ENCODE results near the gene PLS3. TPM values are rescaled to one million over a fixed set of nuclear protein-coding genes. Genes with fewer than 3 reads are reported as not detected.
"Not testable (repeated sequence)": the region's sequence is repeated elsewhere in the genome, so short reads cannot be mapped to it uniquely, and the experiment has no call there.

The PLS3 gene
- polyA plus RNA-seq, 3 donors from 2014 or later, result 1.1 to 2.4 TPM; not detected in 1

- peak; percentile 33 to 46 (median 39) for DNase-seq
- peaks cover 0 to 5% (median 3%) of the 10 kb centered on the region in 3 donors for H3K27me3 Mint-ChIP-seq (ENCODE audit: low read depth in 3 of 3)
- H3K4me3 Mint-ChIP-seq, result no peak overlapping the region
- H3K4me1 Mint-ChIP-seq, result no peaks in the 10 kb centered on the region
- no peaks in the 10 kb centered on the region for H3K9me3 Mint-ChIP-seq
- no peaks in the 10 kb centered on the region for H3K36me3 Mint-ChIP-seq
- no peak overlapping the region for H3K27ac Mint-ChIP-seq
These were observed 82.0 kb downstream of the PLS3 start for GRCh38 chrX:115642895-115643530.

DNA sequence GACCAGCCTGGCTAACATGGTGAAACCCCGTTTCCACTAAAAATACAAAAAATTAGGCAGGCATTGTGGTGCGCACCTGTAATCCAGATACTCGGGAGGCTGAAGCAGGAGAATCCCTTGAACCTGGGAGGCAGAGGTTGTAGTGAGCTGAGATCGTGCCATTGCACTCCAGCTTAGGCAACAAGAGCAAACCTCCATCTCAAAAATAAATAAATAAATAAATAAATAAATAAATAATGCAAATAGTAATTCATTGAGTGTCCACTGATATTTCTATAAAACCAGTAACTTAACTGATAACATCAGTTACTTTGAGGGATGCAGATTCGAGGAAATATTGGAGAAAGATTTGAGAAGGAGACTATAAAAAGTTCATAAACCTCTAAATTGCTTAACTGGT is 83.4 kb downstream of the PLS3 start:
- H3K27me3 Mint-ChIP-seq (ENCODE audit: low read depth in 3 of 3); H3K4me3 Mint-ChIP-seq; H3K27ac Mint-ChIP-seq: not testable (repeated sequence)

GRCh38 chrX:115649461-115650063 is 88.6 kb downstream of the PLS3 start:
- Mint-ChIP-seq H3K27me3 (ENCODE audit: low read depth in 3 of 3) (peaks cover 2 to 3% (median 2%) of the 10 kb centered on the region in 3 donors), H3K4me1 (no peaks in the 10 kb centered on the region), H3K27ac (no peak overlapping the region), H3K36me3 (no peaks in the 10 kb centered on the region), H3K9me3 (no peaks in the 10 kb centered on the region), H3K4me3 (no peak overlapping the region)
- DNase-seq, result no peak

More for the DNA sequence above, 83.4 kb downstream of the PLS3 start:
- not testable (repeated sequence) for DNase-seq, H3K9me3 Mint-ChIP-seq, H3K36me3 Mint-ChIP-seq, H3K4me1 Mint-ChIP-seq

DNA sequence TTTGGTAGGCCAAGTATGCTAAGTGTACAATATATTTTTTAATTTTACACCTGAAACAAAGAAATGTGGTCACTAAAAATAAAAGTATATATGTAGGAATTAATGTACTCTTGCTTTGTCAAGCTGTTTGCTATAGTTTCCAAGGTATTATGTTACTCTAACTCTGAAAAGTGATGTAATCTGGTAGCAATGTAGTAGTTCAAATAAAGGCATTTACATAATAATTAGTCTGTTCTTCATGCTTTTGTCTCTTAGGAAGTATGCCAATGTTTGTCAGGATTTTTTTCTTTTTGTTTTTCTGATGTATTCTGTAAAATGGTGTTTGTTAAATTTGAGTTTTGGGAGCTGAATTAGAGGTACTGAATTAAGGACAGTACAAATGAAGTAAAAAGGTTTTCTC is 89.5 kb downstream of the PLS3 start:
- Mint-ChIP-seq H3K27me3 (ENCODE audit: low read depth in 3 of 3) (peaks cover 0 to 4% (median 3%) of the 10 kb centered on the region in 3 donors), H3K4me3 (no peak overlapping the region), H3K36me3 (no peaks in the 10 kb centered on the region), H3K4me1 (no peaks in the 10 kb centered on the region), H3K9me3 (no peaks in the 10 kb centered on the region), H3K27ac (no peak overlapping the region)
- DNase-seq, result no peak

- no peaks in the 10 kb centered on the region for H3K36me3 Mint-ChIP-seq
- H3K9me3 Mint-ChIP-seq, result no peaks in the 10 kb centered on the region
- no peak overlapping the region for H3K4me3 Mint-ChIP-seq
- no peak overlapping the region for H3K27ac Mint-ChIP-seq
- peaks cover 0 to 7% (median 3%) of the 10 kb centered on the region in 3 donors for H3K27me3 Mint-ChIP-seq (ENCODE audit: low read depth in 3 of 3)
- no peak for DNase-seq
- H3K4me1 Mint-ChIP-seq, result no peaks in the 10 kb centered on the region
These were observed 89.9 kb downstream of the PLS3 start for GRCh38 chrX:115650916-115651315.

- Mint-ChIP-seq H3K9me3 (no peaks in the 10 kb centered on the region), H3K4me1 (no peaks in the 10 kb centered on the region), H3K36me3 (no peaks in the 10 kb centered on the region), H3K4me3 (no peak overlapping the region), H3K27ac (no peak overlapping the region), H3K27me3 (ENCODE audit: low read depth in 3 of 3) (peaks cover 0 to 10% (median 3%) of the 10 kb centered on the region in 3 donors)
- DNase-seq, result no peak
These were observed 91.2 kb downstream of the PLS3 start for GRCh38 chrX:115652221-115652620.

GRCh38 chrX:115665122-115665521 is 104.1 kb downstream of the PLS3 start:
- peaks cover 0 to 4% (median 0%) of the 10 kb centered on the region in 3 donors for H3K27me3 Mint-ChIP-seq (ENCODE audit: low read depth in 3 of 3)
- no peak overlapping the region for H3K27ac Mint-ChIP-seq
- H3K9me3 Mint-ChIP-seq, result peaks cover 0 to 3% (median 0%) of the 10 kb centered on the region in 6 donors
- H3K4me1 Mint-ChIP-seq, result no peaks in the 10 kb centered on the region
- no peak for DNase-seq
- no peaks in the 10 kb centered on the region for H3K36me3 Mint-ChIP-seq
- no peak overlapping the region for H3K4me3 Mint-ChIP-seq

- no peaks in the 10 kb centered on the region for H3K36me3 Mint-ChIP-seq
- peaks cover 0 to 6% (median 2%) of the 10 kb centered on the region in 3 donors for H3K27me3 Mint-ChIP-seq (ENCODE audit: low read depth in 3 of 3)
- no peak for DNase-seq
- H3K27ac Mint-ChIP-seq, result no peak overlapping the region
- H3K9me3 Mint-ChIP-seq, result no peaks in the 10 kb centered on the region
- no peaks in the 10 kb centered on the region for H3K4me1 Mint-ChIP-seq
- H3K4me3 Mint-ChIP-seq, result no peak overlapping the region
These were observed 118.5 kb downstream of the PLS3 start for GRCh38 chrX:115679460-115679859.

DNA sequence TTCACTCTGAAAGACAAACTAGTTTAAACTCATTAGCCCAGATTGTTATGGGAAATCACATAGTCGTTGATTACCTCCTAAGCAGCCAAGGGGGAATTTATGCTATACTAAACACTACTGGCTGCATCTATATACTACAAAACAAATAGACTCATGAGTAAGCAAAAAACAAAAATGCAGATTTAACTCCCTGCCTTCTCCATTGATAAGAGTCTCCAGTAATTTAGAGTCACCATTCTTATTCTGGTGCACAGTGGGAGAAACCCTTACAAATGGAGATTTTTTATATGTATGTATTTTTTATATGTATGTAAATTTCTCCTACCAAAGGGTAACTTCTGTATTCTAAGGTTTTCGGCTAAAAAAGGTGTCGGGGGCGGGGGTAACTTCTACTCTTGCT is 126.6 kb downstream of the PLS3 start:
- peaks cover 0 to under 1% (median 0%) of the 10 kb centered on the region in 3 donors for H3K27me3 Mint-ChIP-seq (ENCODE audit: low read depth in 3 of 3)
- H3K4me3 Mint-ChIP-seq, result no peak overlapping the region
- H3K4me1 Mint-ChIP-seq, result peaks cover 0 to 2% of the 10 kb centered on the region in 2 donors
- no peak overlapping the region for H3K27ac Mint-ChIP-seq
- H3K36me3 Mint-ChIP-seq, result no peaks in the 10 kb centered on the region
- no peak for DNase-seq
- H3K9me3 Mint-ChIP-seq, result no peaks in the 10 kb centered on the region

DNA sequence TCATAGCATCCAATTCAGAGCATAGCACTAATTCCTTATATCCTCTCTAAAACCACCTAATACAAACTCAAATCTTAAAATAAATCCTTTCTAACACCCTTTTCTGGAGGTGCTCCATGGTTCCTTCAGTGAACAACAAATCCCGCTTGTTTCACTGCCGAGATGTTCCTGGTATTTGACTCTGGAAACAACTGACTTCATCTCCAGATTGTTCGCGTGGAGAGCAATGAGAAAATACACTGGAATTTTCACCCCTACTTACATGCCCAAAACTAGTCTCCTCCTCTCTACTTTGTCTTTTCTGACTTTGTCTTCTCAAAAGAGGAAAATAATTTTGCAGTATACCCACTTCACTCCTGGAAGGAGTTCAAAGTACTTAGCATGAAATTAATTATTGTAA is 129.0 kb downstream of the PLS3 start:
- no peak overlapping the region for H3K4me3 Mint-ChIP-seq

GRCh38 chrX:115690511-115691216 is 129.7 kb downstream of the PLS3 start:
- Mint-ChIP-seq H3K4me3 (no peak overlapping the region), H3K36me3 (no peaks in the 10 kb centered on the region), H3K27me3 (ENCODE audit: low read depth in 3 of 3) (peaks cover 0 to 9% (median 3%) of the 10 kb centered on the region in 3 donors), H3K27ac (no peak overlapping the region), H3K9me3 (no peaks in the 10 kb centered on the region), H3K4me1 (peaks cover 0 to 2% of the 10 kb centered on the region in 2 donors)
- DNase-seq, result peak; percentile 22 to 34 (median 29)

More for the DNA sequence above, 129.0 kb downstream of the PLS3 start:
- H3K36me3 Mint-ChIP-seq, result no peaks in the 10 kb centered on the region
- H3K9me3 Mint-ChIP-seq, result no peaks in the 10 kb centered on the region
- H3K27me3 Mint-ChIP-seq (ENCODE audit: low read depth in 3 of 3), result peaks cover 0 to 9% (median 1%) of the 10 kb centered on the region in 3 donors
- no peak overlapping the region for H3K27ac Mint-ChIP-seq
- peaks cover 0 to 2% of the 10 kb centered on the region in 2 donors for H3K4me1 Mint-ChIP-seq
- no peak for DNase-seq

DNA sequence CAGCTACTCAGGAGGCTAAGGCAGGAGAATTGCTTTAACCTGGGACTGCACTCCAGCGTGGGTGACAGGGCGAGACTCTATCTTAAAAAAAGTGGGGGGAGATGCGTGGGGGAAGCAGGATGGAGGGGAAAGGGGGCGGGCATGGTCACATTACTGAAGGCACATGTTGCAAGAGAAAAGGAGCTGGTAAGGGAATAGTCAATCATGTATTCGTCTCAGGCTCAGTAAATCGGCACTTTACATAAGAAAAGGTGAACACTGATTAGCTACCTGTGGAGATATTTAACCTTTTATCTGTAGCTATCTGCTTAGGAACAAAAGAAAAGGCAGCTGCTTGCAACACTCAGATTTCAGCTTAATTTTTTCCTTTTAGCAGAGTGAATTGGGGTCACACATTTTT is 132.5 kb downstream of the PLS3 start:
- Mint-ChIP-seq H3K4me1 (peaks cover 0 to 2% of the 10 kb centered on the region in 2 donors), H3K4me3 (no peak overlapping the region), H3K9me3 (no peaks in the 10 kb centered on the region), H3K27me3 (ENCODE audit: low read depth in 3 of 3) (peaks cover 0 to 9% (median 8%) of the 10 kb centered on the region in 3 donors), H3K36me3 (no peaks in the 10 kb centered on the region), H3K27ac (no peak overlapping the region)
- no peak for DNase-seq

- Mint-ChIP-seq H3K36me3 (no peaks in the 10 kb centered on the region), H3K4me3 (no peak overlapping the region), H3K4me1 (peaks cover 0 to 2% of the 10 kb centered on the region in 2 donors), H3K27ac (no peak overlapping the region), H3K27me3 (ENCODE audit: low read depth in 3 of 3) (peaks cover 0 to 9% (median 8%) of the 10 kb centered on the region in 3 donors), H3K9me3 (no peaks in the 10 kb centered on the region)
- DNase-seq, result no peak
These were observed 133.1 kb downstream of the PLS3 start for GRCh38 chrX:115694028-115694427.

DNA sequence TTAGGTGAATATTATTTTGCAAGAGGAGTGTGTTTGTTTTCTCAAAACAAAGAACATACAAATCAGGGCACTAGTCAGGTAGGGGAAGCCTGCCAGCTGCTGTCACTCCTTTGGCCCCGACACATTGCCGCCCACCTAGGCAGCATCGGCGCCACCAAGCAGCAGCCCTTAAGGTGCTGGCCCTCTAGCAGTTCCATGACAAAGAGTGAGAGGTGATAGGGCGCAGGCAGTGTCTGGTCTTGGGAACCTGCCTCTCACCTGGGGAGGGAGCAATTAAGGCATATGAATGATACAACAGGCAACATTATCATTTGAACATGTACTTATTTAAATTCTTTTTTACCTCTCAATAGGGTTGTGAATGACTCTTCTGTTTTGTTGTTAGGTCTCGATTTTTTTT is 135.1 kb downstream of the PLS3 start:
- H3K27me3 Mint-ChIP-seq (ENCODE audit: low read depth in 3 of 3), result peaks cover 0 to 9% (median 8%) of the 10 kb centered on the region in 3 donors
- H3K27ac Mint-ChIP-seq, result no peak overlapping the region
- no peaks in the 10 kb centered on the region for H3K4me1 Mint-ChIP-seq
- no peak overlapping the region for H3K4me3 Mint-ChIP-seq
- no peaks in the 10 kb centered on the region for H3K9me3 Mint-ChIP-seq
- no peaks in the 10 kb centered on the region for H3K36me3 Mint-ChIP-seq
- DNase-seq, result no peak

Measured in immature natural killer cell (primary cell).